Ecto neural progenitor cell (in vitro differentiated cells): Measurements from ENCODE around the gene KIF17.

Experiments used
- DNase-seq: peaks from one replicate; pipeline ENCODE4 v3.0.0-alpha.2; 2018; ENCODE audit warnings: low spot score

Gene KIF17

GRCh38 chr1:20710469-20711284 is 7.1 kb downstream of the KIF17 start:
- DNase-seq = no peak

GRCh38 chr1:20709868-20710267 is 7.9 kb downstream of the KIF17 start:
- no peak for DNase-seq

GRCh38 chr1:20708891-20709290 is 8.9 kb downstream of the KIF17 start:
- no peak for DNase-seq

DNA sequence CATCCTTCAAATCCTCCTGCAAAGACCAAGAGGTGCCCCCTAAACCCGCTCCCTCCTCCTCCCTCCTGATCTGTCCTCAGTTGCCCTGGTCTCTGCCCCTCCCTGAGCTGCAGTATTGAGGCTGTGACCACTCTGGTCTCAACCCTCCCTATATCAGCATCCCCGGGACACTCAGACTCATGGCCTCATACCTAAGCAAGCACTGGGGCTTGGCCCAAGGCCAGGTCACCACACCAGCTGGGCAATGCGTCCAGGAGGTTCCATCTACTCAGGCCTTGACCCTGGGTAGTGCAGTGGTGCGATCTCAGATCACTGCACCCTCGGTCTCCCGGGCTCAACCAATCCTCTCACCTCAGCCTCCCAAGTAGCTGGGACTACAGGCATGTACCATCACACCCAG is 9.8 kb downstream of the KIF17 start:
- DNase-seq = no peak

- DNase-seq = no peak
These were observed 11.0 kb downstream of the KIF17 start for GRCh38 chr1:20706841-20707240.

GRCh38 chr1:20705203-20705755 is 12.5 kb downstream of the KIF17 start:
- no peak for DNase-seq

DNA sequence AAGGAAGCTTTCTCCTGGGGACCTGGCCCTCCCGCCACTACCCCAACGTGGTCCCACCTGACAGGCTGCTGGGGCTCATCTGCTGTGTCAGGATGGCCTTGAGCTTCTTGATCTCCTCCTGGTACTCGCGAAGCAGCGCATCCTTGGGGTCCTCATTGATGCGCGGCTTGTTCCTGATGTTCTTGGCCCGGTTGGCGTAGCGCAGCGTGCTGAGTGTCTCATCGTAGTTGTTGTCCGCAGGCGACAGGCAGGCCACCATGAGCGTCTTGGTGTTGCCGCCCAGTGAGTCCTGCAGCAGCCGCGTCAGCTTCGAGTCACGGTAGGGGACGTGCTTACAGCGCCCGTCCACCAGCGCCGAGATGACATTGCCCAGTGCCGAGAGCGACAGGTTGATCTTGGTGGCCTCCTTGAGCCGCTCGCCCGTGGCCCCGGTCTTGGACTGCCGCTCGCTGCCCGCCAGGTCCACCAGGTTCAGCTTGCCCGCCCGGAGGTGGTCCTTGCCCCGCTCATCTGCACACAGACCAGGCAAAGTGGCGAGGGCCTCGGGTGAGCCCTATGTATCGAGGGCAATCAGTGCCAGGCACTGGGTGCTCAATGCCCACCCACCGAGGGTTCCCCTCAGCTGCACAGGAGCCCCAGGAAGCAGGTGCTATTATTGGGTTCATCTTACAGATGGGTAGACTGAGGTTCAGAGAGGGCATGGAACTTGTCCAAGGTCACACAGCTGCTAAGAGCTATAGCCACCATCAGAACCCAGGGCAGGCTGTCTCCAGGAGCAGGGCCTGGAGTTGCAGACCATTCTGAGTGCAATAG is 13.2 kb downstream of the KIF17 start:
- DNase-seq = no peak

DNA sequence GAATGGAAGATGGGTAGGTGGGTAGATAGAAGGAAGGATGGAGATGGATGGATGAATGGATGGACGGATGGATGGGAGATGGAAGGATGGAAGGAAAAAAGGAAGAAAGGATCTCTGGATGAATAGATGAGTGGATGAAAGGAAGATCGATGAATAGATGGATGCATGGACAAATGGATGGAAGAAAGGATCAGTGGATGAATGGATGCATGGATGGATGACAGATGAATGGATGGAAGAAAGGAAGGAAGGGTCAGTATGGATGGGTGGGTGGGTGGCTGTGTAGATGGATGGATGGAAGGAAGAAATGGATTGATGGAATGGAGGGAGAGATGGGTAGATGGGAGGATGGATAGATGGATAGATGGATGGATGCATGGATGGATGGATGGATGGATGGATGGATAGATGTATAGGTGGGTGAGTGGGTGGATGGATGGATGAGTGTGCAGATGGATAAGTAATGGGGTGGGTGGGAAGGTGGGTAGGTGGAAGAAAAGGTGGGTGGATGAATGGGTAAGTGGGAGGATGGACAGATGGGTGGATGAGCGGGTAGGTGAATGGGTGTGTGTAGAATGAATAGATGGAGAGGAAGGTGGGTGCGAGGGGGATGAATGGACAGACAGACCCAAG is 14.6 kb downstream of the KIF17 start:
- no peak for DNase-seq

- DNase-seq = no peak
These were observed 15.4 kb downstream of the KIF17 start for GRCh38 chr1:20702416-20702815.

DNA sequence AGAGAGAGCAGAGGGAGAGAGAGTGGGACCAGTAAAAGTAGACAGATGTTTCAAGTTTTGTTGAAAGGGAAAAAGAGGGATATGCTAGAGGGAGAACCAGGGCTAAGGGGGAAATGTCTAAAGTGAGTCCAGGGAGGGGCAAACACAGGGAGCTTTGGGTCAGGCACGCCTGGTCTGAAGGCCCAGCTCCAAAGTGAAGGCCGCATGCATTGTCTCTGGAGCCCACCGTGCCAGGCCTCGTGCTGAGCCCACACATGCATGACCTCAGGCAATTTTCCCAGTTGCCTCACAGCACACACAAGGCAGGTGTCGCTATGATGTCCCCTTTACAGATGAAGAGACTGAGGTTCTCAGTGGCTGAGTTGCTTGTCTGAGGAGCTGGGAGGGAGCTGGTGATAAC is 16.0 kb downstream of the KIF17 start:
- DNase-seq = no peak

DNA sequence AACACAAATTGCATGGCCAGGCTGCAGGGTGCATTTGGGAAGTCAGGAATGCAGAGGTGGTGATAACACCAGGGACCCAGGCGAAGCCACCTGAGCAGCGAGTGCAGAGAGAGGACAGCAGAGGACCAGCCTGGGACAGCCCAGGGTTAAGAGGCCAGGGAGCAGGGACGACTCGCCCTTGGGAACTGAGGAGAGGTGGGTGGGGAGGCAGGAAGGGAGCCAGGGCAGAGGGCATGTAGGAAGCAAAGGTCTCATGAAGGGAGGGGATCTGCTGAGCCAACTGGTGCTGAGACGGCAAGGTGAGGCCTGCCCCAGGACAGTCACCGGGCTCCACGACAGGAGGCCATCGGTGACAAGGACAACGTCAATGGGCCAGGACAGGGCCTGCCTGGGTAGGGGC is 16.4 kb downstream of the KIF17 start:
- DNase-seq = no peak

DNA sequence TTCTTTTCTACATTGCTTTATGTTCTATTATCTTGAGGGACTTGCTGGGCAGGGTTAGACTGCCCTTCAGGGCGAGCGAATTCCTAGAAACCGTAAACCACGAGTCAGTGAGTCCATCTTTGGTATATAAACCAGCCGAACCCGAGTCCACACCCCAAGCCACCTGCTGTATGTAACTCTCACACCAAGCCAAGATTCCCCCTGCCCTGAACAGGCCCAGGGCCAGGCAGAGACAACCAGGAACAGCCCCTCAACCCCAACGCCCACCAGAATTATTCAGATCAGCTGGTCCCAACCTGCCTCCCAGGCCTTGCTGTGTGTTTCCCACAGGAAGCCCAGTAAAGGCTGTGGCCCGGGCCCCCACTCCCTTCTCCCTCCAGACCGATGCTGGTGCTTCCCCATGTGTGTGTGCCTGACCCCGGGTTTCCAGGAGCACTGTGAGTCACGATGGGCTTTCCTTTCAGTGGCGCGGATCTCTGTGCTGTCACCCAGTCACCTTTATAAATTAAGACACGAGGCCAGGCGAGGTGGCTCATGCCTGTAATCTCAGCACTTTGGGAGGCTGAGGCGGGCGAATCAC is 17.1 kb downstream of the KIF17 start:
- DNase-seq = no peak

- DNase-seq = no peak
These were observed 18.2 kb downstream of the KIF17 start for GRCh38 chr1:20699558-20699957.

- no peak for DNase-seq
These were observed 19.5 kb downstream of the KIF17 start for GRCh38 chr1:20698195-20698910.

DNA sequence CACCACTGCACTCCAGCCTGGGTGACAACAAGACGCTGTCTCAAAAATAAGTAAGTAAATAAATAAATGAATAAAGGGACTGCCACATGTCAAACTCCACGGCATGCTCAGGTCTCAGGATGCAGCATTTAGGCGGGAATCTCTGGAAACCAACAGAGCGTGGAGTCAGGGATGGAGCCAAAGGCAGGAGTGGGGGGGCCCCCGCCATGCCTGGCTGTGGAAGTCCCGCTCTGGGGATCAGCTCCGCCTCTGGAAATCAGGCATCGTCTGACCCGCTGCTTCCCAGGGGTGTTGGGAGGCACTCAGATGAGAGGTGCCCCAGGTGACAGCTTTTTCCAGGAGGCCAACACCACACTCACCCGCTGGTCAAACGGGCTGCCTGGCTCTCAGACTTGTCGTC is 20.2 kb downstream of the KIF17 start:
- DNase-seq = no peak

GRCh38 chr1:20696397-20697333 is 21.1 kb downstream of the KIF17 start:
- DNase-seq = peak; percentile 94

GRCh38 chr1:20695515-20695914 is 22.3 kb downstream of the KIF17 start:
- DNase-seq = no peak

DNA sequence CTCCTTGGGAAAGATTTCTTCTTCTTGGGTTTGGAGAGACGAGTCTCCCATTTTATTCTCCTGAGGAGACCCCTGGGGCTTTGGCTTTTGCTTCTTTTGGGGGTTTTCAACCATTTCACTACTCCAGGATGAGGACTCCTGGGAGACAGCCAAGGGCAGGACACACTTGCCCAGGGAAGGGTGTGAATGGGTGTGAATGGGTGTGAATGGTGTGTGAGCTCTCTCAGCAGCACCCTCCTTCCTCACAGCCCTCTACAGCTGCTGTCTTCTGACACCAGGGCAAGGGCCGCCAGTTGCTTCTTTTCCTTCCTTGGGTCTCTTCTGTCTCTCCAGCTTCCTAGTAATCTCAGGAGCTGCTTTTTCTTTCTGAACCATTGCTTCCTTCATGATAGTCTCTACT is 24.2 kb downstream of the KIF17 start:
- DNase-seq = no peak

GRCh38 chr1:20691872-20692271 is 25.9 kb downstream of the KIF17 start:
- DNase-seq = no peak

- no peak for DNase-seq
These were observed 28.2 kb downstream of the KIF17 start for GRCh38 chr1:20689645-20690056.
